ENCODE data around the gene AGAP1. TPM values are rescaled to one million over a fixed set of nuclear protein-coding genes. Genes with fewer than 3 reads are reported as not detected.

AGAP1 gene
- total RNA-seq, 2 donors from 2014 or later, result 32.8 to 34.7 TPM

GRCh38 chr2:235898766-235899165, 404.9 kb downstream of the AGAP1 start:
- TF ChIP-seq CTCF (conservative IDR thresholded peaks at IDR 0.05), result no peak
- Mint-ChIP-seq H3K9me3 (no peaks in the 10 kb centered on the region), H3K27ac (no peak overlapping the region), H3K36me3 (ENCODE audit: low read depth) (peaks cover 10% of the 10 kb centered on the region), H3K27me3 (ENCODE audit: insufficient read depth) (peaks cover 13% of the 10 kb centered on the region), H3K4me3 (no peak overlapping the region), H3K4me1 (peaks cover 6% of the 10 kb centered on the region)
- WGBS, 2 experiments (ENCODE audit: insufficient coverage in 1 of 2, insufficient read length in 1 of 2), result 96% methylated on average over 4 of the region's 4 CpGs
- Histone ChIP-seq H3K4me1 (ENCODE audit: control insufficient read depth, insufficient read depth, low read length) (peaks cover 5% of the 10 kb centered on the region), H3K36me3 (ENCODE audit: control insufficient read depth, insufficient read depth, low read length) (no peaks in the 10 kb centered on the region), H3K27me3 (ENCODE audit: control insufficient read depth, insufficient read depth, low read length, poor library complexity, severe bottlenecking) (no peaks in the 10 kb centered on the region), H3K4me3 (ENCODE audit: low read length) (no peak overlapping the region), H3K9me3 (ENCODE audit: control insufficient read depth, low read length) (no peaks in the 10 kb centered on the region), H3K9ac (ENCODE audit: extremely low read depth, low read length, poor library complexity, severe bottlenecking) (no peak overlapping the region), H3K27ac (ENCODE audit: low read depth, low read length) (no peak overlapping the region)
- no peak for DNase-seq

GRCh38 chr2:235900631-235901030, 406.8 kb downstream of the AGAP1 start:
- DNase-seq, result no peak
- Histone ChIP-seq H3K27ac (ENCODE audit: low read depth, low read length) (no peak overlapping the region), H3K27me3 (ENCODE audit: control insufficient read depth, insufficient read depth, low read length, poor library complexity, severe bottlenecking) (no peaks in the 10 kb centered on the region), H3K36me3 (ENCODE audit: control insufficient read depth, insufficient read depth, low read length) (no peaks in the 10 kb centered on the region), H3K4me3 (ENCODE audit: low read length) (no peak overlapping the region), H3K9me3 (ENCODE audit: control insufficient read depth, low read length) (no peaks in the 10 kb centered on the region), H3K9ac (ENCODE audit: extremely low read depth, low read length, poor library complexity, severe bottlenecking) (no peak overlapping the region), H3K4me1 (ENCODE audit: control insufficient read depth, insufficient read depth, low read length) (peaks cover 8% of the 10 kb centered on the region)
- no peak overlapping the region for H3K27ac Mint-ChIP-seq
- H3K4me1 Mint-ChIP-seq, result peaks cover 15% of the 10 kb centered on the region
- WGBS, 2 experiments (ENCODE audit: insufficient coverage in 1 of 2, insufficient read length in 1 of 2), result 97 to 100% methylated on average over 1 of the region's 1 CpG
- no peak overlapping the region for H3K4me3 Mint-ChIP-seq
- H3K9me3 Mint-ChIP-seq, result no peaks in the 10 kb centered on the region
- H3K27me3 Mint-ChIP-seq (ENCODE audit: insufficient read depth), result peaks cover 20% of the 10 kb centered on the region
- TF ChIP-seq CTCF (conservative IDR thresholded peaks at IDR 0.05), result no peak
- peaks cover 6% of the 10 kb centered on the region for H3K36me3 Mint-ChIP-seq (ENCODE audit: low read depth)

GRCh38 chr2:235901243-235901642, 407.4 kb downstream of the AGAP1 start:
- H3K4me1 ChIP-seq (ENCODE audit: control insufficient read depth, insufficient read depth, low read length), result peaks cover 8% of the 10 kb centered on the region
- no peak overlapping the region for H3K27ac ChIP-seq (ENCODE audit: low read depth, low read length)
- H3K4me3 ChIP-seq (ENCODE audit: low read length), result no peak overlapping the region
- H3K27ac Mint-ChIP-seq, result no peak overlapping the region
- H3K36me3 ChIP-seq (ENCODE audit: control insufficient read depth, insufficient read depth, low read length), result no peaks in the 10 kb centered on the region
- 91 to 94% methylated on average over 1 of the region's 1 CpG for WGBS, 2 experiments (ENCODE audit: insufficient coverage in 1 of 2, insufficient read length in 1 of 2)
- peaks cover 4% of the 10 kb centered on the region for H3K36me3 Mint-ChIP-seq (ENCODE audit: low read depth)
- H3K9me3 ChIP-seq (ENCODE audit: control insufficient read depth, low read length), result no peaks in the 10 kb centered on the region
- no peaks in the 10 kb centered on the region for H3K9me3 Mint-ChIP-seq
- TF ChIP-seq CTCF (conservative IDR thresholded peaks at IDR 0.05), result no peak
- peaks cover 16% of the 10 kb centered on the region for H3K4me1 Mint-ChIP-seq
- H3K27me3 ChIP-seq (ENCODE audit: control insufficient read depth, insufficient read depth, low read length, poor library complexity, severe bottlenecking), result no peaks in the 10 kb centered on the region
- no peak overlapping the region for H3K4me3 Mint-ChIP-seq
- peaks cover 26% of the 10 kb centered on the region for H3K27me3 Mint-ChIP-seq (ENCODE audit: insufficient read depth)
- no peak overlapping the region for H3K9ac ChIP-seq (ENCODE audit: extremely low read depth, low read length, poor library complexity, severe bottlenecking)
- DNase-seq, result no peak

All from endodermal cell (in vitro differentiated cells).